ENCODE data around the gene CNIH1.
"Not testable (repeated sequence)": the region's sequence is repeated elsewhere in the genome, so short reads cannot be mapped to it uniquely, and the experiment has no call there.

Gene CNIH1

GRCh38 chr14:54478636-54479215 lies 37.6 kb upstream of the CNIH1 start:
- H3K27me3 Mint-ChIP-seq (ENCODE audit: low read depth), result no peaks in the 10 kb centered on the region
- peaks cover 49% of the 10 kb centered on the region for H3K36me3 Mint-ChIP-seq (ENCODE audit: low read depth)
- H3K27ac Mint-ChIP-seq, result no peak overlapping the region
- no peaks in the 10 kb centered on the region for H3K9me3 Mint-ChIP-seq
- H3K4me3 Mint-ChIP-seq, result no peak overlapping the region
- H3K4me1 Mint-ChIP-seq (ENCODE audit: low read depth), result peaks cover 11% of the 10 kb centered on the region
- no peak for DNase-seq (ENCODE audit: low spot score)

- Mint-ChIP-seq H3K27ac (peak overlapping the region; percentile 68), H3K27me3 (ENCODE audit: low read depth) (no peaks in the 10 kb centered on the region), H3K9me3 (no peaks in the 10 kb centered on the region), H3K4me3 (no peak overlapping the region), H3K36me3 (ENCODE audit: low read depth) (peaks cover 35% of the 10 kb centered on the region), H3K4me1 (ENCODE audit: low read depth) (peaks cover 6% of the 10 kb centered on the region)
- no peak for DNase-seq (ENCODE audit: low spot score)
Observed at GRCh38 chr14:54475911-54476310, 34.7 kb upstream of the CNIH1 start.

GRCh38 chr14:54475187-54475899 lies 34.2 kb upstream of the CNIH1 start:
- H3K4me3 Mint-ChIP-seq, result no peak overlapping the region
- H3K27ac Mint-ChIP-seq, result peak overlapping the region; percentile 68
- H3K27me3 Mint-ChIP-seq (ENCODE audit: low read depth), result no peaks in the 10 kb centered on the region
- DNase-seq (ENCODE audit: low spot score), result no peak
- H3K36me3 Mint-ChIP-seq (ENCODE audit: low read depth), result peaks cover 37% of the 10 kb centered on the region
- peaks cover 6% of the 10 kb centered on the region for H3K4me1 Mint-ChIP-seq (ENCODE audit: low read depth)
- H3K9me3 Mint-ChIP-seq, result no peaks in the 10 kb centered on the region

- Mint-ChIP-seq H3K27me3 (ENCODE audit: low read depth) (no peaks in the 10 kb centered on the region), H3K27ac (no peak overlapping the region), H3K36me3 (ENCODE audit: low read depth) (peaks cover 36% of the 10 kb centered on the region), H3K4me1 (ENCODE audit: low read depth) (peaks cover 6% of the 10 kb centered on the region), H3K9me3 (no peaks in the 10 kb centered on the region), H3K4me3 (no peak overlapping the region)
- no peak for DNase-seq (ENCODE audit: low spot score)
Observed at GRCh38 chr14:54474232-54474793, 33.1 kb upstream of the CNIH1 start.

GRCh38 chr14:54472315-54472714 lies 31.1 kb upstream of the CNIH1 start:
- no peaks in the 10 kb centered on the region for H3K27me3 Mint-ChIP-seq (ENCODE audit: low read depth)
- no peak overlapping the region for H3K4me3 Mint-ChIP-seq
- no peak for DNase-seq (ENCODE audit: low spot score)
- H3K36me3 Mint-ChIP-seq (ENCODE audit: low read depth), result peaks cover 29% of the 10 kb centered on the region
- no peak overlapping the region for H3K27ac Mint-ChIP-seq
- peaks cover 6% of the 10 kb centered on the region for H3K4me1 Mint-ChIP-seq (ENCODE audit: low read depth)
- peaks cover 8% of the 10 kb centered on the region for H3K9me3 Mint-ChIP-seq

- Mint-ChIP-seq H3K36me3 (ENCODE audit: low read depth) (peaks cover 27% of the 10 kb centered on the region), H3K4me1 (ENCODE audit: low read depth) (peaks cover 6% of the 10 kb centered on the region), H3K27me3 (ENCODE audit: low read depth) (no peaks in the 10 kb centered on the region), H3K27ac (no peak overlapping the region), H3K4me3 (no peak overlapping the region), H3K9me3 (peaks cover 14% of the 10 kb centered on the region)
- DNase-seq (ENCODE audit: low spot score), result no peak
Observed at GRCh38 chr14:54471641-54472040, 30.5 kb upstream of the CNIH1 start.

GRCh38 chr14:54470701-54471100 lies 29.5 kb upstream of the CNIH1 start:
- no peak for DNase-seq (ENCODE audit: low spot score)
- H3K36me3 Mint-ChIP-seq (ENCODE audit: low read depth), result peaks cover 21% of the 10 kb centered on the region
- no peak overlapping the region for H3K4me3 Mint-ChIP-seq
- no peak overlapping the region for H3K27ac Mint-ChIP-seq
- no peaks in the 10 kb centered on the region for H3K27me3 Mint-ChIP-seq (ENCODE audit: low read depth)
- peaks cover 14% of the 10 kb centered on the region for H3K9me3 Mint-ChIP-seq
- peaks cover 2% of the 10 kb centered on the region for H3K4me1 Mint-ChIP-seq (ENCODE audit: low read depth)

GRCh38 chr14:54467280-54467679 lies 26.1 kb upstream of the CNIH1 start:
- Mint-ChIP-seq H3K4me1 (ENCODE audit: low read depth) (no peaks in the 10 kb centered on the region), H3K27me3 (ENCODE audit: low read depth) (peaks cover 2% of the 10 kb centered on the region), H3K36me3 (ENCODE audit: low read depth) (peaks cover 10% of the 10 kb centered on the region), H3K27ac (no peak overlapping the region), H3K9me3 (peaks cover 14% of the 10 kb centered on the region), H3K4me3 (no peak overlapping the region)
- no peak for DNase-seq (ENCODE audit: low spot score)

GRCh38 chr14:54465654-54466053 lies 24.5 kb upstream of the CNIH1 start:
- peaks cover 14% of the 10 kb centered on the region for H3K9me3 Mint-ChIP-seq
- H3K27me3 Mint-ChIP-seq (ENCODE audit: low read depth), result peaks cover 2% of the 10 kb centered on the region
- H3K27ac Mint-ChIP-seq, result no peak overlapping the region
- no peak overlapping the region for H3K4me3 Mint-ChIP-seq
- peaks cover 10% of the 10 kb centered on the region for H3K36me3 Mint-ChIP-seq (ENCODE audit: low read depth)
- H3K4me1 Mint-ChIP-seq (ENCODE audit: low read depth), result no peaks in the 10 kb centered on the region
- no peak for DNase-seq (ENCODE audit: low spot score)

GRCh38 chr14:54462048-54462447 lies 20.9 kb upstream of the CNIH1 start:
- H3K9me3 Mint-ChIP-seq, result peaks cover 19% of the 10 kb centered on the region
- H3K4me1 Mint-ChIP-seq (ENCODE audit: low read depth), result no peaks in the 10 kb centered on the region
- H3K4me3 Mint-ChIP-seq, result no peak overlapping the region
- no peak overlapping the region for H3K27ac Mint-ChIP-seq
- H3K27me3 Mint-ChIP-seq (ENCODE audit: low read depth), result peaks cover 2% of the 10 kb centered on the region
- peaks cover 5% of the 10 kb centered on the region for H3K36me3 Mint-ChIP-seq (ENCODE audit: low read depth)
- DNase-seq (ENCODE audit: low spot score), result no peak

GRCh38 chr14:54459106-54459505 lies 17.9 kb upstream of the CNIH1 start:
- H3K9me3 Mint-ChIP-seq, result peaks cover 16% of the 10 kb centered on the region
- H3K4me3 Mint-ChIP-seq, result no peak overlapping the region
- H3K4me1 Mint-ChIP-seq (ENCODE audit: low read depth), result no peaks in the 10 kb centered on the region
- H3K27ac Mint-ChIP-seq, result no peak overlapping the region
- H3K27me3 Mint-ChIP-seq (ENCODE audit: low read depth), result no peaks in the 10 kb centered on the region
- DNase-seq (ENCODE audit: low spot score), result no peak
- peaks cover 4% of the 10 kb centered on the region for H3K36me3 Mint-ChIP-seq (ENCODE audit: low read depth)

- not testable (repeated sequence) for DNase-seq (ENCODE audit: low spot score); H3K4me1 Mint-ChIP-seq (ENCODE audit: low read depth); H3K27ac Mint-ChIP-seq; H3K4me3 Mint-ChIP-seq; H3K27me3 Mint-ChIP-seq (ENCODE audit: low read depth); H3K36me3 Mint-ChIP-seq (ENCODE audit: low read depth)
- H3K9me3 Mint-ChIP-seq, result peaks cover 16% of the 10 kb centered on the region
Observed at GRCh38 chr14:54458536-54458935, 17.4 kb upstream of the CNIH1 start.

GRCh38 chr14:54457609-54457996 lies 16.4 kb upstream of the CNIH1 start:
- Mint-ChIP-seq H3K4me3 (no peak overlapping the region), H3K27me3 (ENCODE audit: low read depth) (no peaks in the 10 kb centered on the region), H3K36me3 (ENCODE audit: low read depth) (peaks cover 4% of the 10 kb centered on the region), H3K4me1 (ENCODE audit: low read depth) (no peaks in the 10 kb centered on the region), H3K9me3 (peaks cover 16% of the 10 kb centered on the region), H3K27ac (no peak overlapping the region)
- DNase-seq (ENCODE audit: low spot score), result no peak

- not testable (repeated sequence) for DNase-seq (ENCODE audit: low spot score); H3K27me3 Mint-ChIP-seq (ENCODE audit: low read depth); H3K4me3 Mint-ChIP-seq; H3K36me3 Mint-ChIP-seq (ENCODE audit: low read depth); H3K27ac Mint-ChIP-seq; H3K4me1 Mint-ChIP-seq (ENCODE audit: low read depth)
- peaks cover 16% of the 10 kb centered on the region for H3K9me3 Mint-ChIP-seq
Observed at GRCh38 chr14:54456820-54457608, 15.8 kb upstream of the CNIH1 start.

Measured in T-helper 2 cell treated with Interferon-gamma antibody and Interleukin-4, amounts not matched to agents 5 μg/mL and 100 μg/mL, for 36 hours (primary cell).